CD4-positive, CD25-positive, alpha-beta regulatory T cell (primary cell): ENCODE results near the gene SLC7A8. TPM values are rescaled to one million over a fixed set of nuclear protein-coding genes. Genes with fewer than 3 reads are reported as not detected.
A peak's percentile ranks its signal among the peaks of the same experiment; 100 is the strongest.

ENCODE experiments used
- ATAC-seq, 2 donors: fragments of 150-1000 bp; cut with Tn5 transposase; one replicate each; pipeline ENCODE4 v1.10.0; 2021; ENCODE audit warnings: low read depth in 2 of 2, moderate number of reproducible peaks in 2 of 2, moderate library complexity in 1 of 2
- DNase-seq, 3 donors: peaks; one replicate each; pipeline versions ENCODE4 v3.0.0 to v3.0.0-alpha.2; 2012 to 2022; ENCODE audit warnings: mixed read lengths in 1 of 3
- H3K27ac ChIP-seq: one replicate; pipeline ENCODE4 v1.7.0; 2013; ENCODE audit warnings: mild to moderate bottlenecking, low read length; ENCODE audit not compliant: insufficient read depth, poor library complexity, severe bottlenecking
- H3K27me3 ChIP-seq: one replicate; pipeline ENCODE4 v1.7.0; 2013; ENCODE audit warnings: low read length; ENCODE audit not compliant: control insufficient read depth, insufficient read depth
- H3K36me3 ChIP-seq: one replicate; pipeline ENCODE4 v1.7.0; 2013; ENCODE audit warnings: mild to moderate bottlenecking, low read length, moderate library complexity; ENCODE audit not compliant: control insufficient read depth, insufficient read depth
- H3K4me1 ChIP-seq: 2 replicates; pipeline ENCODE4 v1.7.0; 2013; ENCODE audit warnings: mild to moderate bottlenecking, low read length; ENCODE audit not compliant: insufficient read depth, control insufficient read depth, poor library complexity, severe bottlenecking
- H3K4me3 ChIP-seq: one replicate; pipeline ENCODE4 v1.7.0; 2013; ENCODE audit warnings: low read depth, mild to moderate bottlenecking, low read length, moderate library complexity
- H3K9me3 ChIP-seq, 2 experiments: 1 replicate in 1 of 2; 2 replicates in 1 of 2; pipeline ENCODE4 v1.7.0; 2013; ENCODE audit warnings: low read length in 2 of 2, mild to moderate bottlenecking in 1 of 2, moderate library complexity in 1 of 2; ENCODE audit not compliant: control insufficient read depth in 2 of 2
- H3K27ac Mint-ChIP-seq, 3 donors: one replicate each; pipeline ENCODE4 v1.8.0; 2020 to 2022; ENCODE audit warnings: mild to moderate bottlenecking in 3 of 3, mixed read lengths in 3 of 3, moderate library complexity in 2 of 3
- H3K27me3 Mint-ChIP-seq: one replicate; pipeline ENCODE4 v1.8.0; 2022; ENCODE audit warnings: mild to moderate bottlenecking, mixed read lengths
- H3K36me3 Mint-ChIP-seq: one replicate; pipeline ENCODE4 v1.8.0; 2020; ENCODE audit warnings: mixed read lengths
- H3K4me1 Mint-ChIP-seq, 4 donors: one replicate each; pipeline ENCODE4 v1.8.0; 2020 to 2022; ENCODE audit warnings: mixed read lengths in 4 of 4, mild to moderate bottlenecking in 1 of 4
- H3K4me3 Mint-ChIP-seq, 4 donors: one replicate each; pipeline ENCODE4 v1.8.0; 2020 to 2022; ENCODE audit warnings: mild to moderate bottlenecking in 4 of 4, mixed read lengths in 4 of 4, moderate library complexity in 3 of 4
- H3K9me3 Mint-ChIP-seq, 7 donors: one replicate each; pipeline ENCODE4 v1.8.0; 2020 to 2022; ENCODE audit warnings: mixed read lengths in 7 of 7, mild to moderate bottlenecking in 3 of 7, moderate library complexity in 2 of 7
- polyA plus RNA-seq, 4 donors: library from polyadenylated mRNA; unstranded; fragments of 300-500 nt; fragmentation: Illumina TruSeq; gene quantifications; one replicate each; pipeline ENCODE4 v1.2.3, GENCODE V29; 2021
- total RNA-seq: library from RNA; stranded (reverse); gene quantifications from one replicate; pipeline ENCODE4 v1.2.3, GENCODE V29; 2022

Gene SLC7A8
- total and polyA plus RNA-seq, 5 donors from 2014 or later: 0.48 to 1.8 (median 1.1) TPM; not detected in 1

- no peaks in the 10 kb centered on the region for H3K27me3 ChIP-seq
- H3K4me3 Mint-ChIP-seq: no peak overlapping the region
- no peaks in the 10 kb centered on the region for H3K36me3 ChIP-seq
- no peak for ATAC-seq
- H3K4me1 Mint-ChIP-seq: peaks cover 0 to 38% (median 24%) of the 10 kb centered on the region in 4 donors
- H3K9me3 ChIP-seq: no peaks in the 10 kb centered on the region
- H3K4me1 ChIP-seq: peaks cover 34% of the 10 kb centered on the region
- H3K27ac ChIP-seq: no peak overlapping the region
- H3K9me3 Mint-ChIP-seq: no peaks in the 10 kb centered on the region
- no peak overlapping the region for H3K27ac Mint-ChIP-seq
- peaks cover 4% of the 10 kb centered on the region for H3K27me3 Mint-ChIP-seq
- no peak for DNase-seq
- no peaks in the 10 kb centered on the region for H3K36me3 Mint-ChIP-seq
- H3K4me3 ChIP-seq: no peak overlapping the region
Measured at GRCh38 chr14:23122086-23122485, 61.4 kb downstream of the SLC7A8 start.

GRCh38 chr14:23121361-23121771 lies 62.1 kb downstream of the SLC7A8 start:
- H3K4me1 ChIP-seq: peaks cover 34% of the 10 kb centered on the region
- peak overlapping the region; percentile 62 to 96 (median 93) for H3K27ac Mint-ChIP-seq
- no peak overlapping the region for H3K27ac ChIP-seq
- H3K9me3 Mint-ChIP-seq: no peaks in the 10 kb centered on the region
- ATAC-seq: no peak
- no peaks in the 10 kb centered on the region for H3K27me3 ChIP-seq
- H3K9me3 ChIP-seq: no peaks in the 10 kb centered on the region
- peaks cover 4% of the 10 kb centered on the region for H3K27me3 Mint-ChIP-seq
- H3K4me3 ChIP-seq: no peak overlapping the region
- H3K36me3 Mint-ChIP-seq: no peaks in the 10 kb centered on the region
- H3K4me1 Mint-ChIP-seq: peaks cover 0 to 41% (median 24%) of the 10 kb centered on the region in 4 donors
- peak overlapping the region in 3 of 4 donors; percentile 45 to 87 (median 73) for H3K4me3 Mint-ChIP-seq
- no peaks in the 10 kb centered on the region for H3K36me3 ChIP-seq
- DNase-seq: peak in 1 of 3 donors; percentile 23

- H3K36me3 Mint-ChIP-seq: no peaks in the 10 kb centered on the region
- H3K27ac ChIP-seq: peak overlapping the region; percentile 58
- peak; percentile 68 to 76 (median 73) for DNase-seq
- H3K4me3 Mint-ChIP-seq: peak overlapping the region in 3 of 4 donors; percentile 2 to 87 (median 73)
- H3K27ac Mint-ChIP-seq: peak overlapping the region; percentile 89 to 96 (median 93)
- ATAC-seq: peak; percentile 81 to 82
- no peaks in the 10 kb centered on the region for H3K9me3 ChIP-seq
- H3K27me3 Mint-ChIP-seq: peaks cover 4% of the 10 kb centered on the region
- peaks cover 34% of the 10 kb centered on the region for H3K4me1 ChIP-seq
- peaks cover 0 to 41% (median 23%) of the 10 kb centered on the region in 4 donors for H3K4me1 Mint-ChIP-seq
- H3K4me3 ChIP-seq: peak overlapping the region; percentile 40
- no peaks in the 10 kb centered on the region for H3K9me3 Mint-ChIP-seq
- no peaks in the 10 kb centered on the region for H3K36me3 ChIP-seq
- H3K27me3 ChIP-seq: no peaks in the 10 kb centered on the region
Measured at GRCh38 chr14:23120541-23121251, 62.8 kb downstream of the SLC7A8 start.

GRCh38 chr14:23119363-23120327 lies 63.8 kb downstream of the SLC7A8 start:
- ATAC-seq (peak; percentile 50 to 59), DNase-seq (peak in 2 of 3 donors; percentile 39 to 46)
- peaks cover 34% of the 10 kb centered on the region for H3K4me1 ChIP-seq
- peak overlapping the region in 3 of 4 donors; percentile 44 to 87 (median 54) for H3K4me3 Mint-ChIP-seq
- H3K36me3 Mint-ChIP-seq: no peaks in the 10 kb centered on the region
- H3K9me3 ChIP-seq: no peaks in the 10 kb centered on the region
- H3K9me3 Mint-ChIP-seq: no peaks in the 10 kb centered on the region
- H3K4me3 ChIP-seq: peak overlapping the region; percentile 37
- peak overlapping the region; percentile 58 for H3K27ac ChIP-seq
- H3K27me3 ChIP-seq: no peaks in the 10 kb centered on the region
- no peaks in the 10 kb centered on the region for H3K36me3 ChIP-seq
- H3K27me3 Mint-ChIP-seq: peaks cover 5% of the 10 kb centered on the region
- peaks cover 0 to 41% (median 23%) of the 10 kb centered on the region in 4 donors for H3K4me1 Mint-ChIP-seq
- H3K27ac Mint-ChIP-seq: peak overlapping the region; percentile 89 to 93 (median 90)

- DNase-seq (no peak), ATAC-seq (no peak)
- Mint-ChIP-seq H3K27me3 (peaks cover 12% of the 10 kb centered on the region), H3K4me1 (peaks cover 0 to 43% (median 23%) of the 10 kb centered on the region in 4 donors), H3K27ac (peak within 1 kb of the TSS; percentile 89 to 93 (median 90)), H3K4me3 (peak within 1 kb of the TSS in 3 of 4 donors; percentile 44 to 87 (median 54)), H3K36me3 (no peaks in the 10 kb centered on the region), H3K9me3 (peaks cover 0 to 1% (median 0%) of the 10 kb centered on the region in 7 donors)
- Histone ChIP-seq H3K4me3 (peak within 1 kb of the TSS; percentile 37), H3K27me3 (no peaks in the 10 kb centered on the region), H3K4me1 (peaks cover 34% of the 10 kb centered on the region), H3K27ac (peak within 1 kb of the TSS; percentile 58), H3K9me3 (no peaks in the 10 kb centered on the region), H3K36me3 (no peaks in the 10 kb centered on the region)
Measured at GRCh38 chr14:23118506-23119362, 64.7 kb downstream of the SLC7A8 start, which contains the start of gene CEBPE. CEBPE (minus strand) TSS chr14:23119255; CDS start chr14:23119091, 164 bp downstream.

- Histone ChIP-seq H3K4me1 (peaks cover 34% of the 10 kb centered on the region), H3K36me3 (no peaks in the 10 kb centered on the region), H3K4me3 (no peak overlapping the region), H3K27me3 (no peaks in the 10 kb centered on the region), H3K9me3 (no peaks in the 10 kb centered on the region), H3K27ac (no peak overlapping the region)
- Mint-ChIP-seq H3K27ac (no peak overlapping the region), H3K36me3 (no peaks in the 10 kb centered on the region), H3K9me3 (peaks cover 0 to 1% (median 0%) of the 10 kb centered on the region in 7 donors), H3K4me1 (peaks cover 0 to 43% (median 23%) of the 10 kb centered on the region in 4 donors), H3K4me3 (no peak overlapping the region), H3K27me3 (peaks cover 12% of the 10 kb centered on the region)
- DNase-seq (no peak), ATAC-seq (no peak)
Measured at GRCh38 chr14:23117371-23118020, 66.0 kb downstream of the SLC7A8 start.
